IMR-90 (cell line): Measurements from ENCODE around the gene TAF3. TPM values are rescaled to one million over a fixed set of nuclear protein-coding genes. Genes with fewer than 3 reads are reported as not detected.
A peak's percentile ranks its signal among the peaks of the same experiment; 100 is the strongest.

Source experiments
- ATAC-seq: fragments of 200-7000 bp; cut with Tn5 transposase; 2 replicates; pipeline ENCODE4 v1.9.1; 2020; ENCODE audit warnings: low read depth, mild to moderate bottlenecking, moderate library complexity
- BruUV-seq: library from RNA; stranded (reverse); fragments of 400-500 nt; replicated peaks from 2 replicates; lab custom pipeline; 2021; lab: Mats Ljungman, UMichigan
- CTCF ChIA-PET: fragments of 300-600 bp; formaldehyde crosslinking; extraction: SDS; loops from one replicate; lab custom pipeline; 2021; ENCODE audit warnings: antibody characterized with exemption; lab: Yijun Ruan, JAX
- POLR2A ChIA-PET: fragments of 300-600 bp; sonication (Branson Sonifier 250); formaldehyde crosslinking; loops from one replicate; lab custom pipeline; 2022; ENCODE audit warnings: antibody characterized with exemption; ENCODE audit not compliant: unreplicated experiment; lab: Charles Lee
- DNase-seq: peaks from one replicate; pipeline ENCODE4 v3.0.0; 2013
- H2AFZ ChIP-seq: replicated peaks from 2 replicates; pipeline ENCODE3; 2013; ENCODE audit warnings: low read length, mild to moderate bottlenecking; ENCODE audit not compliant: poor library complexity
- H2AK5ac ChIP-seq: 2 replicates; pipeline ENCODE4 v1.6.1; 2013; ENCODE audit warnings: low read depth, low read length, inconsistent platforms
- H2AK9ac ChIP-seq: replicated peaks from 2 replicates; pipeline ENCODE3; 2013; ENCODE audit warnings: mild to moderate bottlenecking, low read depth, low read length, moderate library complexity; ENCODE audit not compliant: poor library complexity
- H2BK120ac ChIP-seq: 2 replicates; pipeline ENCODE4 v1.6.1; 2013; ENCODE audit warnings: low read depth, low read length, inconsistent platforms
- H2BK15ac ChIP-seq: 3 replicates; pipeline ENCODE4 v1.6.1; 2013; ENCODE audit warnings: low read depth, low read length, inconsistent platforms
- H2BK20ac ChIP-seq: 2 replicates; pipeline ENCODE4 v1.6.1; 2013; ENCODE audit warnings: low read depth, mild to moderate bottlenecking, inconsistent platforms, low read length, moderate library complexity
- H2BK5ac ChIP-seq: 2 replicates; pipeline ENCODE4 v1.6.1; 2013; ENCODE audit warnings: mild to moderate bottlenecking, low read depth, low read length, inconsistent platforms; ENCODE audit not compliant: poor library complexity, severe bottlenecking
- H3K14ac ChIP-seq: replicated peaks from 2 replicates; pipeline ENCODE4 v1.6.1; 2013; ENCODE audit warnings: low read depth, low read length, inconsistent platforms
- H3K18ac ChIP-seq: 2 replicates; pipeline ENCODE4 v1.6.1; 2013; ENCODE audit warnings: low read depth, low read length, control low read depth
- H3K23ac ChIP-seq: 2 replicates; pipeline ENCODE4 v1.6.1; 2013; ENCODE audit warnings: low read depth, low read length, inconsistent platforms
- H3K27ac ChIP-seq: 2 replicates; pipeline ENCODE4 v1.5.1; 2013; ENCODE audit warnings: mild to moderate bottlenecking, control low read depth, low read length; ENCODE audit not compliant: insufficient read depth
- H3K27me3 ChIP-seq: 2 replicates; pipeline ENCODE4 v1.6.1; 2013; ENCODE audit warnings: low read length; ENCODE audit not compliant: control insufficient read depth, insufficient read depth
- H3K36me3 ChIP-seq: 2 replicates; pipeline ENCODE4 v1.6.1; 2013; ENCODE audit warnings: low read length, mixed read lengths; ENCODE audit not compliant: control insufficient read depth, insufficient read depth
- H3K4ac ChIP-seq: 2 replicates; pipeline ENCODE4 v1.6.1; 2013; ENCODE audit warnings: low read depth, low read length, inconsistent platforms
- H3K4me1 ChIP-seq: 2 replicates; pipeline ENCODE4 v1.6.1; 2013; ENCODE audit warnings: low read length, mixed read lengths; ENCODE audit not compliant: control insufficient read depth, insufficient read depth
- H3K4me2 ChIP-seq: 2 replicates; pipeline ENCODE4 v1.6.1; 2013; ENCODE audit warnings: low read depth, mild to moderate bottlenecking, control low read depth, low read length, moderate library complexity
- H3K4me3 ChIP-seq: 2 replicates; pipeline ENCODE4 v1.5.1; 2013; ENCODE audit warnings: low read depth, mild to moderate bottlenecking, control low read depth, low read length, moderate library complexity; ENCODE audit not compliant: insufficient read depth
- H3K56ac ChIP-seq: 2 replicates; pipeline ENCODE4 v1.6.1; 2013; ENCODE audit warnings: low read length, inconsistent platforms; ENCODE audit not compliant: insufficient read depth; ENCODE audit errors: extremely low read depth
- H3K79me1 ChIP-seq, 2 experiments: 2 replicates each; pipeline ENCODE4 v1.6.1; 2013; ENCODE audit warnings: low read length in 2 of 2, inconsistent platforms in 1 of 2, low read depth in 1 of 2
- H3K9ac ChIP-seq: 2 replicates; pipeline ENCODE4 v1.6.1; 2013; ENCODE audit warnings: low read depth, low read length, control low read depth
- H3K9me1 ChIP-seq: 2 replicates; pipeline ENCODE4 v1.6.1; 2013; ENCODE audit warnings: low read length, inconsistent platforms; ENCODE audit not compliant: insufficient read depth
- H3K9me3 ChIP-seq: 2 replicates; pipeline ENCODE4 v1.6.1; 2013; ENCODE audit warnings: low read length; ENCODE audit not compliant: control insufficient read depth, insufficient read depth
- H4K20me1 ChIP-seq: 2 replicates; pipeline ENCODE4 v1.6.1; 2013; ENCODE audit warnings: low read length, inconsistent platforms; ENCODE audit not compliant: insufficient read depth
- H4K5ac ChIP-seq: 2 replicates; pipeline ENCODE4 v1.6.1; 2013; ENCODE audit warnings: mild to moderate bottlenecking, low read depth, low read length, control low read depth
- H4K8ac ChIP-seq, 2 experiments: 2 replicates each; pipeline ENCODE4 v1.6.1; 2013; ENCODE audit warnings: low read depth in 2 of 2, low read length in 2 of 2, control low read depth in 1 of 2, inconsistent platforms in 1 of 2
- H4K91ac ChIP-seq: 2 replicates; pipeline ENCODE4 v1.6.1; 2013; ENCODE audit warnings: low read depth, low read length, inconsistent platforms; ENCODE audit not compliant: insufficient read depth
- CHD1 ChIP-seq: IDR thresholded peaks from 2 replicates; pipeline ENCODE4 v1.6.1; 2012; ENCODE audit warnings: low read depth, low read length, improper control_type of control experiment
- CTCF ChIP-seq: conservative IDR thresholded peaks from 2 replicates; pipeline ENCODE4 v1.5.1; 2012; ENCODE audit warnings: mild to moderate bottlenecking, low read depth, low read length, improper control_type of control experiment
- MAFK ChIP-seq: IDR thresholded peaks from 2 replicates; pipeline ENCODE4 v1.6.1; 2012; ENCODE audit warnings: low read depth, low read length, improper control_type of control experiment
- MAZ ChIP-seq: IDR thresholded peaks from 2 replicates; pipeline ENCODE4 v1.6.1; 2012; ENCODE audit warnings: low read depth, mild to moderate bottlenecking, low read length, improper control_type of control experiment, moderate library complexity, borderline replicate concordance
- NFE2L2 ChIP-seq: fragments of 150-350 bp; IDR thresholded peaks from 2 replicates; pipeline ENCODE4 v1.6.1; 2016; ENCODE audit warnings: low read depth, mild to moderate bottlenecking, low read length
- POLR2A ChIP-seq: IDR thresholded peaks from 2 replicates; pipeline ENCODE4 v1.6.1; 2012; ENCODE audit warnings: mild to moderate bottlenecking, low read depth, low read length
- SMC3 ChIP-seq: fragments of 150-350 bp; IDR thresholded peaks from 2 replicates; pipeline ENCODE4 v1.6.1; 2016; ENCODE audit warnings: low read depth, mild to moderate bottlenecking, antibody characterized with exemption, low read length, moderate library complexity
- USF2 ChIP-seq: fragments of 150-350 bp; IDR thresholded peaks from 2 replicates; pipeline ENCODE4 v1.6.1; 2017; ENCODE audit warnings: mild to moderate bottlenecking, antibody characterized with exemption, low read length, low read depth
- WGBS, 2 experiments: methylation state at CpG; one replicate each; pipeline versions ENCODE4 v1.1.5 to v1.1.7; 2013; ENCODE audit warnings: missing lambda C conversion rate in 2 of 2; ENCODE audit not compliant: insufficient read length in 1 of 2; ENCODE audit errors: extremely low coverage in 2 of 2; 5-methylcytosine and 5-hydroxymethylcytosine counted together
- dilution Hi-C: fragments of 300-500 bp; cut with HindIII; formaldehyde crosslinking; loops from one replicate; pipeline ENCODE4 v1.14.3; 2018; ENCODE audit warnings: low sequenced_read_pairs; ENCODE audit not compliant: unreplicated experiment
- in situ Hi-C: fragments of 300-500 bp; cut with MboI; formaldehyde crosslinking; loops from 3 replicates; pipeline ENCODE4 v1.14.3; 2019; ENCODE audit warnings: low sequenced_read_pairs, inconsistent platforms, mixed read lengths
- intact Hi-C: fragments of 100-400 bp; cut with micrococcal nuclease; formaldehyde crosslinking; loops from 2 replicates; pipeline ENCODE4 v1.10.0; 2022
- polyA plus RNA-seq, 3 experiments: library from polyadenylated mRNA; depleted of rRNA; stranded (reverse); fragments of >200 nt; gene quantifications; 2 replicates each; pipeline ENCODE4 v1.2.3, GENCODE V29; 2012; ENCODE audit warnings: low replicate concordance in 1 of 3
- total RNA-seq: library from RNA; depleted of rRNA; stranded (reverse); fragments of >200 nt; gene quantifications from 2 replicates; pipeline ENCODE4 v1.2.3, GENCODE V29; 2012

The TAF3 gene
- total and polyA plus RNA-seq, 2 of the 4 experiments (the other 2 are of a cell fraction) = 1.4 to 2.3 TPM

GRCh38 chr10:8059191-8059936 lies 241.1 kb downstream of the TAF3 start:
- no peak overlapping the region for H2BK120ac ChIP-seq
- H2AFZ ChIP-seq = peak overlapping the region; percentile 36
- H3K18ac ChIP-seq = no peak overlapping the region
- H4K20me1 ChIP-seq = no peaks in the 10 kb centered on the region
- no peak overlapping the region for H2AK9ac ChIP-seq
- in situ Hi-C loops = no loop called here
- DNase-seq (no peak), ATAC-seq (no peak)
- no peak overlapping the region for H3K23ac ChIP-seq
- no peak overlapping the region for H4K8ac ChIP-seq
- no peaks in the 10 kb centered on the region; the same call in 1 of the 2 replicates for H3K9me1 ChIP-seq
- no TSS peak for BruUV-seq
- H2BK15ac ChIP-seq = no peak overlapping the region
- H4K91ac ChIP-seq = no peak overlapping the region
- no peak overlapping the region for H2AK5ac ChIP-seq
- H2BK20ac ChIP-seq = no peak overlapping the region; the same call in 1 of the 2 replicates
- no peak overlapping the region for H3K9ac ChIP-seq
- H2BK5ac ChIP-seq = no peak overlapping the region
- H3K4me2 ChIP-seq = no peak overlapping the region; the same call in none of the 2 replicates
- intact Hi-C loops = no loop called here
- no peak overlapping the region for H3K56ac ChIP-seq
- H3K79me1 ChIP-seq = no peaks in the 10 kb centered on the region
- dilution Hi-C loops = no loop called here
- 69% methylated on average over 7 of the region's 16 CpGs; no CpG with 5 or more reads in 1 of the 2 experiments for WGBS, 2 experiments
- H3K4ac ChIP-seq = no peak overlapping the region
- no peaks in the 10 kb centered on the region for H3K4me1 ChIP-seq
- ChIA-PET POLR2A (no interaction called here), CTCF (interaction anchor here (0.7 kb wide), 1 partner anchor 15 kb away, joined by 3 read pairs; no protein-coding TSS in a partner anchor)
- H3K36me3 ChIP-seq = no peaks in the 10 kb centered on the region
- H3K4me3 ChIP-seq = no peak overlapping the region
- H3K14ac ChIP-seq = no peak overlapping the region
- no peak for TF ChIP-seq MAZ
- TF ChIP-seq MAFK = no peak
- no peak for TF ChIP-seq SMC3
- TF ChIP-seq POLR2A = no peak
- TF ChIP-seq NFE2L2 = no peak
- TF ChIP-seq CTCF = no peak
- TF ChIP-seq USF2 = no peak
- TF ChIP-seq CHD1 = no peak
- H4K5ac ChIP-seq = no peak overlapping the region
- peaks cover 4% of the 10 kb centered on the region; the same call in 1 of the 2 replicates for H3K9me3 ChIP-seq
- peaks cover 81% of the 10 kb centered on the region for H3K27me3 ChIP-seq
- no peak overlapping the region for H3K27ac ChIP-seq
